GM23248 (cell line): ENCODE data around the gene HJV. TPM values are rescaled to one million over a fixed set of nuclear protein-coding genes. Genes with fewer than 3 reads are reported as not detected.

Experiments used
- DNase-seq: peaks from one replicate; pipeline ENCODE4 v3.0.0-alpha.2; 2015
- H2AFZ ChIP-seq: fragments of 200-600 bp; sonication (generic); 2 replicates; pipeline ENCODE4 v1.6.1; 2016; ENCODE audit warnings: antibody characterized with exemption
- H3F3A ChIP-seq: fragments of 200-600 bp; sonication (generic); 2 replicates; pipeline ENCODE4 v1.6.1; 2016; ENCODE audit warnings: mild to moderate bottlenecking, antibody characterized with exemption, mixed run types; ENCODE audit not compliant: insufficient read depth
- H3K27ac ChIP-seq: fragments of 200-600 bp; sonication (generic); 2 replicates; pipeline ENCODE4 v1.5.1; 2016; ENCODE audit warnings: mild to moderate bottlenecking
- H3K27me3 ChIP-seq: fragments of 200-600 bp; sonication (generic); replicated peaks from 2 replicates; pipeline ENCODE4 v1.6.1; 2016; ENCODE audit warnings: mild to moderate bottlenecking; ENCODE audit not compliant: insufficient read depth
- H3K36me3 ChIP-seq: fragments of 200-600 bp; sonication (generic); 2 replicates; pipeline ENCODE4 v1.6.1; 2016; ENCODE audit warnings: low read depth, mild to moderate bottlenecking
- H3K4me1 ChIP-seq: fragments of 200-600 bp; sonication (generic); 2 replicates; pipeline ENCODE4 v1.6.1; 2016; ENCODE audit warnings: mild to moderate bottlenecking; ENCODE audit not compliant: insufficient read depth
- H3K4me2 ChIP-seq: fragments of 200-600 bp; sonication (generic); one replicate; pipeline ENCODE4 v1.6.1; 2016; ENCODE audit warnings: mild to moderate bottlenecking; ENCODE audit not compliant: unreplicated experiment
- H3K4me3 ChIP-seq: fragments of 200-600 bp; sonication (generic); 2 replicates; pipeline ENCODE4 v1.5.1; 2016; ENCODE audit warnings: mild to moderate bottlenecking
- H3K79me2 ChIP-seq: fragments of 200-600 bp; sonication (generic); 2 replicates; pipeline ENCODE4 v1.6.1; 2016; ENCODE audit warnings: mild to moderate bottlenecking; ENCODE audit not compliant: insufficient read depth
- H3K9ac ChIP-seq: fragments of 200-600 bp; sonication (generic); 2 replicates; pipeline ENCODE4 v1.6.1; 2016; ENCODE audit warnings: mild to moderate bottlenecking
- H3K9me2 ChIP-seq: fragments of 200-600 bp; sonication (generic); 2 replicates; pipeline ENCODE4 v1.6.1; 2016; ENCODE audit warnings: mixed run types, mild to moderate bottlenecking, moderate library complexity; ENCODE audit not compliant: insufficient read depth
- H3K9me3 ChIP-seq: fragments of 200-600 bp; sonication (generic); one replicate; pipeline ENCODE4 v1.6.1; 2017; ENCODE audit warnings: low read depth
- H4K20me1 ChIP-seq: fragments of 200-600 bp; sonication (generic); 2 replicates; pipeline ENCODE4 v1.6.0; 2016; ENCODE audit not compliant: insufficient read depth
- EZH2 ChIP-seq: fragments of 200-600 bp; sonication (generic); IDR thresholded peaks from 2 replicates; pipeline ENCODE4 v1.6.1; 2018; ENCODE audit warnings: antibody characterized with exemption, mild to moderate bottlenecking; ENCODE audit not compliant: insufficient read depth, poor library complexity, severe bottlenecking
- EZH2phosphoT487 ChIP-seq: fragments of 200-600 bp; sonication (generic); IDR thresholded peaks from 2 replicates; pipeline ENCODE4 v1.6.1; 2018; ENCODE audit warnings: antibody characterized with exemption, moderate library complexity, mild to moderate bottlenecking, low read depth; ENCODE audit not compliant: insufficient read depth
- WGBS, 2 experiments: methylation state at CpG; one replicate each; pipeline ENCODE4 v1.1.6; 2015 to 2017; ENCODE audit warnings: low lambda C conversion rate in 2 of 2, low coverage in 1 of 2; ENCODE audit errors: missing lambda C conversion rate in 2 of 2; 5-methylcytosine and 5-hydroxymethylcytosine counted together
- in situ Hi-C: fragments of 300-500 bp; cut with MboI; formaldehyde crosslinking; loops from 2 replicates; pipeline ENCODE4 v1.15.0; 2020
- polyA plus RNA-seq: library from polyadenylated mRNA; unstranded; fragments of >200 nt; fragmentation: Nextera tagmentation; extraction: Ambion mirVana; gene quantifications from 2 replicates; pipeline ENCODE4 v1.2.1, GENCODE V29; 2016
- small RNA-seq: library from RNA; depleted of rRNA; stranded (forward); fragments of <200 nt; gene quantifications from one replicate; pipeline ENCODE3, GENCODE V24; 2014; ENCODE audit warnings: low read depth, low replicate concordance
- total RNA-seq: library from RNA; depleted of rRNA; stranded (reverse); fragments of >200 nt; shearing (Covaris generic); gene quantifications from 2 replicates; pipeline ENCODE4 v1.2.3, GENCODE V29; 2014; rRNA removed

Gene HJV
- total and polyA plus RNA-seq, 2 experiments from 2014 or later, result not detected

DNA sequence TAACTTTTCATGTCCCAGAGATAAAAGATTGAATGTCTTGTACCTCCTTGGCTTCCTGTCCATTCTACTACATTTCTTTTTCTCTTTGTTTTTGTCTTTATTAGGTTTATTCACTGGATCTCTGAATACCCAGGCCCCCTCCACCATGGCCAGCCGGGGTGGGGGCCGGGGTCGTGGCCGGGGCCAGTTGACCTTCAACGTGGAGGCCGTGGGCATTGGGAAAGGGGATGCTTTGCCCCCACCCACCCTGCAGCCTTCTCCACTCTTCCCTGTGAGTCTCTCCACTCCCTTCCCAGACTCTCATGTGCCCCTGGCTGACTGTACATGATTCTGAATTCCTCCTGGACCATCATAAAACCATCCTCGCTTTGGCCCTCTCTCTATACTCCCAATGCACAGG is 46.8 kb downstream of the HJV start:
- Histone ChIP-seq H4K20me1 (no peaks in the 10 kb centered on the region), H3K36me3 (no peaks in the 10 kb centered on the region), H3K9ac (no peak overlapping the region), H3K9me3 (no peaks in the 10 kb centered on the region), H3K27me3 (no peaks in the 10 kb centered on the region), H3K79me2 (no peaks in the 10 kb centered on the region), H3K9me2 (no peaks in the 10 kb centered on the region), H3K27ac (no peak overlapping the region), H3K4me1 (peaks cover 21% of the 10 kb centered on the region), H3K4me3 (no peak overlapping the region), H2AFZ (no peak overlapping the region), H3K4me2 (no peak overlapping the region), H3F3A (peaks cover 19% of the 10 kb centered on the region)
- WGBS, 2 experiments, result 62 to 78% methylated on average over 1 to 7 of the region's 7 CpGs
- no peak for DNase-seq
- no peak for TF ChIP-seq EZH2phosphoT487
- no peak for TF ChIP-seq EZH2
- in situ Hi-C loops, result no loop called here

DNA sequence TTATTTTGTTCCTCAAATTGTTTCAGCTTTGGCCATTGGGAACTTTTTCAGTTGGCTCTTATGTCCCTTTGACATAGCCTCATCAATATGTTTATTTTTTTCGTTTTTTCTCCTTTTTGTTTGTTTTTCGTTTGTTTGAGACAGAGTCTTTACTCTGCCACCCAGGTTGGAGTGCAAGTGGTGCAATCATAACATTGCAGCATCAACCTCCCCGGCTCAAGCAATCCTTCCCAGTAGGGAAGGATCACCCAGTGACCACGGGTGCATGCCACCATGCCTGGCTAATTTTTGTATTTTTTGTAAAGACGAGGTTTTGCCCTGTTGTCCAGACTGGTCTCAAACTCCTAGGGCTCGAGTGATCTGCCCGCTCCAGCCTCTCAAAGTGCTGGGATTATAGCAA is 49.0 kb downstream of the HJV start:
- no peaks in the 10 kb centered on the region for H3K36me3 ChIP-seq
- H3K79me2 ChIP-seq, result no peaks in the 10 kb centered on the region
- H3K27me3 ChIP-seq, result no peaks in the 10 kb centered on the region
- H3K27ac ChIP-seq, result no peak overlapping the region
- in situ Hi-C loops, result no loop called here
- H2AFZ ChIP-seq, result no peak overlapping the region
- WGBS, 2 experiments, result 62 to 65% methylated on average over 7 of the region's 7 CpGs
- H3K9me2 ChIP-seq, result no peaks in the 10 kb centered on the region
- H3K4me2 ChIP-seq, result no peak overlapping the region
- H3K4me1 ChIP-seq, result peaks cover 10% of the 10 kb centered on the region
- peaks cover 13% of the 10 kb centered on the region; the same call in 1 of the 2 replicates for H3F3A ChIP-seq
- TF ChIP-seq EZH2phosphoT487 (no peak), EZH2 (no peak)
- no peak overlapping the region for H3K4me3 ChIP-seq
- no peaks in the 10 kb centered on the region for H4K20me1 ChIP-seq
- DNase-seq, result no peak
- H3K9ac ChIP-seq, result no peak overlapping the region
- H3K9me3 ChIP-seq, result no peaks in the 10 kb centered on the region

Small RNA genes within 50 kb of the gene (small RNA-seq; reads per million reads assigned to genes)
- gene RNVU1-6, result 2.0 reads per million, percentile 65 among the genes with 10 or more reads in this experiment

Other genes starting within 250 kb of the HJV start
- gene RNF115, start 197.6 kb downstream of the HJV start, total RNA-seq, result 14.5 and 14.8 TPM in 2 replicates
- 13.9 and 14.2 TPM in 2 replicates for gene RNF115, start 197.6 kb downstream of the HJV start, polyA plus RNA-seq
- 23.1 and 42.2 TPM in 2 replicates for gene POLR3C, start 197.5 kb downstream of the HJV start, total RNA-seq
- gene POLR3C, start 197.5 kb downstream of the HJV start, polyA plus RNA-seq, result 38.4 and 39.0 TPM in 2 replicates
- 5.9 and 12.0 TPM in 2 replicates for gene NUDT17, start 176.1 kb downstream of the HJV start, total RNA-seq
- 7.8 and 9.5 TPM in 2 replicates for gene NUDT17, start 176.1 kb downstream of the HJV start, polyA plus RNA-seq
- 22.2 and 32.5 TPM in 2 replicates for gene PIAS3, start 162.7 kb downstream of the HJV start, total RNA-seq
- gene PIAS3, start 162.7 kb downstream of the HJV start, polyA plus RNA-seq, result 58.3 and 63.0 TPM in 2 replicates
- gene ANKRD35, start 135.9 kb downstream of the HJV start, total RNA-seq, result 0.38 and 0.65 TPM in 2 replicates
- 3.4 and 3.5 TPM in 2 replicates for gene ANKRD35, start 135.9 kb downstream of the HJV start, polyA plus RNA-seq
- 0.13 and 0.65 TPM in 2 replicates for gene ITGA10, start 111.7 kb downstream of the HJV start, total RNA-seq
- 0.31 and 0.35 TPM in 2 replicates for gene ITGA10, start 111.7 kb downstream of the HJV start, polyA plus RNA-seq
- gene PEX11B, start 103.0 kb downstream of the HJV start, total RNA-seq, result 32.2 and 34.5 TPM in 2 replicates
- 37.1 and 37.9 TPM in 2 replicates for gene PEX11B, start 103.0 kb downstream of the HJV start, polyA plus RNA-seq
- 112 and 127 TPM in 2 replicates for gene RBM8A, start 94.3 kb downstream of the HJV start, total RNA-seq
- gene RBM8A, start 94.3 kb downstream of the HJV start, polyA plus RNA-seq, result 204 and 210 TPM in 2 replicates
- gene LIX1L, start 63.7 kb downstream of the HJV start, total RNA-seq, result 26.1 and 36.5 TPM in 2 replicates
- gene LIX1L, start 63.7 kb downstream of the HJV start, polyA plus RNA-seq, result 18.3 TPM in 2 replicates
- gene ANKRD34A, start 57.2 kb downstream of the HJV start, total RNA-seq, result 0.25 and 1.3 TPM in 2 replicates
- gene ANKRD34A, start 57.2 kb downstream of the HJV start, polyA plus RNA-seq, result 1.9 and 2.3 TPM in 2 replicates
- 17.4 and 24.2 TPM in 2 replicates for gene POLR3GL, start 57.0 kb downstream of the HJV start, total RNA-seq
- 34.7 and 37.9 TPM in 2 replicates for gene POLR3GL, start 57.0 kb downstream of the HJV start, polyA plus RNA-seq
- 221 and 263 TPM in 2 replicates for gene TXNIP, start 25.2 kb downstream of the HJV start, total RNA-seq
- gene TXNIP, start 25.2 kb downstream of the HJV start, polyA plus RNA-seq, result 169 and 180 TPM in 2 replicates
- gene NBPF10, start 123.1 kb upstream of the HJV start, total RNA-seq, result 2.3 and 3.2 TPM in 2 replicates
- 1.1 and 1.3 TPM in 2 replicates for gene NBPF10, start 123.1 kb upstream of the HJV start, polyA plus RNA-seq
- gene NOTCH2NLA, start 207.3 kb upstream of the HJV start, total RNA-seq, result 45.3 and 46.4 TPM in 2 replicates
- 20.0 and 21.5 TPM in 2 replicates for gene NOTCH2NLA, start 207.3 kb upstream of the HJV start, polyA plus RNA-seq